ENCODE data around the gene CYP2A7.
"Not testable (repeated sequence)": the region's sequence is repeated elsewhere in the genome, so short reads cannot be mapped to it uniquely, and the experiment has no call there.

Gene CYP2A7

DNA sequence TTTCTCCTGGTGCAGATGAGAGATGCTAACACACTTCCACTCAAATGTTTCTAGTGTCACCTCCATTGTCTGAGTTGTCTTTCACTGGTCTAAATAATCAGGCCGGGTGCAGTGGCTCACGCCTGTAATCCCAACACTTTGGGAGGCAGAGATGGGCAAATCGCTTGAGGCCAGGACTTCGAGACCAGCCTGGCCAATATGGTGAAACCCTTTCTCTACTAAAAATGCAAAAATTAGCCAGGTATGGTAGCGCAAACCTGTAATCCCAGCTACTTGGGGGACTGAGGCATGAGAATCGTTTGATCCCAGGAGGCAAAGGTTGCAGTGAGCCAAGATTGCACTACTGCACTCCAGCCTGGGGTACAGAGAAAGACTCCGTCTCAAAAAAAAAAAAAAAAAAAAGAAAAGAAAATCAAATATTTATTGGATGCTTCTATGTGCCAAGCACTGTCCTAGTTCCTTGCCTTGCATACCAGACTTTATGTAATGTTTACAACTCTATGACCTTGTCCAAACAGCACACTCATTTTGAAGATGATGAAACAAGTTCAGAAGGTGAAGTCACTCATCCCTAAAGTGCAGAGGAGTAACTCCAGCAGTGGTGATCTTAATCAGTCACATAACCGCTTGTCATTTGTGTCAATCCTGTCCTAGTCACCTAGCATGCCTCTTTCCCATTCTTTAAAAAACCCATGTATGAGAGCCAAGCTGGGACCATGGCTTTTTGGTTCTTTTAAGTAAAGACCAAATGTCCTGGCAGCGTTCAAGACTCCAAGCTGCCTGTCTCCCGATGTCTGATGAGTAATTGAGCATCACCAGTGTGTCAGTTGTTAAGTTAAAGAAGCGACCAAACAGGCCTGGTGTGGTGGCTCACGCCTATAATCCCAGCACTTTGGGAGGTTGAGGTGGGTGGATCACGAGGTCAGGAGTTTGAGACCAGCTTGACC is 15.1 kb upstream of the CYP2A7 start:
- DNase-seq: not testable (repeated sequence)

DNA sequence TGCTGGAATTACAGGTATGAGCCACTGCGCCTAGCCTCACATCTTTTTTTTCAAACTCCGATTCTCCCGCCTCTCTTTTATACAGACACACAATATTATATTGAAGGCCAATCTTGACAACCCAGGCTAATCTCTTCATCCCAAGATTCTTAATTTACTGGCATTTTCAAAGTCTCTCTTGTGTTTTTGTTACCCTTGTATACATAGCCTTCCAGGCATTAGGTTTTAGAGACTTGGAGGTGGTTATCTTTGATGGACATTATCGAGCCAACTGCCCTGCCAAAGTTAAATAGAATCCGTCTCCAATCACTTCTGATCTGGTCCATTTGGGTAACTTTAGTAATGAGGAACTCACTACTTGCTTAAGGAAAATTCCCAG is 14.4 kb upstream of the CYP2A7 start:
- DNase-seq: no peak

DNA sequence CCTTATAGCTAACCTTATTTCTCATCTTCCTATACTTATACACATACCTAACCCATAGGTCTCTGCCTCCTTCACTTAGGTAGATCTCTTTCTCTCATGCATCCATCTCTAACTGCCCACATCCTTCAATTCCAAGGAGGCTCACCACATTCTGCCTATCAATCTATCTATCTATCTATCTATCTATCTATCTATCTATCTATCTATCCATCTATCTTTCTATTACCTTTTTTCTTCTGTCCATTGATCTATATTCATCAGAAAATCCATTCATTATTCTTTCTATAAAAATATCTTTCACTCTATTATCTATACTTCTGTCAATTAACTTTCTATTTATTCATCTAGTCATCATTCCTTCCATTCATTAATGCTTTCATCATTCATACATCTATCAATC is 11.1 kb upstream of the CYP2A7 start:
- DNase-seq: no peak

DNA sequence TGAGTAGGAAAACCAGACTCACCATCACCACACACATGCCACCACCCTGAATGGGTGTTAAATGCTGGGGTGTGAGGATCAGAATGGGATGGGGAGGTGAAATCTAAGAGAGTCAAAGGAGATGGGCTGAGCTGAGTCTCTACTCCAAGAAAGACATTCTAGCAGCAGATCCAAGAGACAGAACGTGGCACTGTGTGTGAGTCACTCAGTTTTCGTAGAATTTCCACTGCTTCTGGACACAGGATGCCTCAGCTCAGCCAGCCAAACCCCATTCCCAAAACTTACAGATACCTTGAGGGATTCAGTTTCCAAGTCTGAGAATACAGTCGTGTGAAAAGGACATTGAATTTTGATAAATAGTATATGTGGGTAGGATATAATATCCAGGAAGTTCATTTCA is 7.3 kb upstream of the CYP2A7 start:
- DNase-seq: no peak

DNA sequence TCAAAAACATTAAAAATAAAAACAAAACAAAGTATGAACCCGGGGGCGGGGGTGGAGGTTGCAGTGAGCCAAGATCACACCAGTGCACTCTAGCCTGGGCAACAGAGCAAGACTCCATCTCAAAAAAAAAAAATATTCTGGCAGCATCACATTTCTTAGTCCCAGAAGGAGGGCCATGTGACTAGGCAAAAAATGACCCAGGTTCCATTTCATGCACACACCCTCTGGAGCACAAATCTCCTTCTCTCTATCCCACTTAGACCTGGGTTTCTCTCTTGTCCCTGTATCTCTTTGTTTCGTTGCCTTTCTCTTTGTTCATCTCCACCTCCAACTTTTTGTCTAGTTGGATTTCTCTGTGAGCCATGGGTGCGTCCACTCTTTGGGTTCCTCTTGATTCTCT is 6.2 kb upstream of the CYP2A7 start:
- DNase-seq: no peak

DNA sequence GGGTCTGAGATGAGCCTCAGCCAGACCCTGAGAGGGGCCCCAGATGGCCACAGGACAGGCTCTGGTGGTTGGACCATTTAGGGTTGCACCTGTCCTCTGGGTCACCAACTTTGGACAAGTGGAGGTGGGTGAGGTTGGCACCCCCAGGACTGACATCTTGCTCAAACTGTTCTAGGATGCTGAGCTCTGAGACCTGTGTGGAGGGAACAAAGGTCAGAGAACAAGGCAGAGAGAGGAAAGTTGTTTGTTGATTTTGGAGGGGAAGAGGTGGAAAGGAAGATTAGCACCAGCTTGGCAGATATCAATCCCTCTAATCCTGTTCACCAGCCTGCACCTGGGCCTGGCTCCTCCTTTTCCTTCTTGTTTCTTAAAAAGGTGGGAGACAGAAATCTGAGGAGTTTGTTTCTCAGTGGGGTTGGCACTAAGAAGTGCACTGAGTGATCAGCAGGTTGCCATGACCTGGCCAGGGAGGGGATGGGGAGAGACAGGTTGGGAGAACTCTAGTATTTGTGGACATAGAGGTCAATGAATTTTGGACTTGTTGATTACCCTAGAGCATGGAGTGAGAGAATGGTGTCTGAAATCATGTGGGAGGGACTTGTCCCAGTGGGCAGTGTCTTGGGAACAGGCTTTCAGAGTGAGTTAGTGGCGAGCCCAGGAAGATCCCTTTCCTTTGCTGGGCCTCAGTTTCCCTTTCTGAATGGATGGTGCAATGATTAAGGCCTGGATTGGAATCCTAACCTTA is 2.3 kb upstream of the CYP2A7 start:
- not testable (repeated sequence) for DNase-seq

DNA sequence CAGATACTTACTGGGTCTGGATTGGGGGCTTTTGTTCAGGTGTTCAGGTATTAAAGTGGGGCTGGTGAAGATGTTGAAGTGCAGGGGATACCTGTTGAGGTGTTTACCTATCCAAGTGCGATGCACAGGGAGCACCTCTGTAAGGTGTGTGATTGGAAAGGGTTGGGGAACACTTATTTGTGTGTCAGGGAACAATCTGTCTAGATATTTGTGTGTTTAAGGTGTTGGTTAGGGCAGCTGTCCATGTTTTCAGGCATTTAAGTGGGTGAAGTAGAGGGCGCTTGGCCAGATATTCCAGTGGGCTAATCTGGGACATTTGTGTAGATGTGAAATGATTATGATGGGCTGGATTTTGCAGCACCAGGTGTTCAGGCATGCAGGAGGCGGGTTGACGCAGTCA is 2.7 kb downstream of the CYP2A7 start:
- not testable (repeated sequence) for DNase-seq

DNA sequence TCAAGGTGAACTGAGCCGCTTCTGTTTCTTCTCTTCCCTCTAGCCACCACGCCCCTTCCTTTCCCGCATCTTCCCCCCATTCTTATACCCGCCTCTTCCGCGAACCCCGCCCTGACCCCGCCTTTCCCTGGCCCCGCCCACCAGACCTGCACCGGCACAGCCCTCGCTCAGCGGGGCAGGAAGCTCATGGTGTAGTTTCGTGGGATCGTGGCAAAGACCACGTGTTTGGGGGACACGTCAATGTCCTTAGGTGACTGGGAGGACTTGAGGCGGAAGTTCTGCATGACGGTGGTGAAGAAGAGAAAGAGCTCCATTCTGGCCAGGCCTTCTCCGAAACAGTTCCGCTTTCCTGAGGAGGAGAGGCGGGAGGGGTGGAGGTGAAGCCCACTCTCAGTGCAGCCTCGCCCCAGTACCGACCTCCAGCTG is 6.5 kb downstream of the CYP2A7 start:
- not testable (repeated sequence) for DNase-seq

DNA sequence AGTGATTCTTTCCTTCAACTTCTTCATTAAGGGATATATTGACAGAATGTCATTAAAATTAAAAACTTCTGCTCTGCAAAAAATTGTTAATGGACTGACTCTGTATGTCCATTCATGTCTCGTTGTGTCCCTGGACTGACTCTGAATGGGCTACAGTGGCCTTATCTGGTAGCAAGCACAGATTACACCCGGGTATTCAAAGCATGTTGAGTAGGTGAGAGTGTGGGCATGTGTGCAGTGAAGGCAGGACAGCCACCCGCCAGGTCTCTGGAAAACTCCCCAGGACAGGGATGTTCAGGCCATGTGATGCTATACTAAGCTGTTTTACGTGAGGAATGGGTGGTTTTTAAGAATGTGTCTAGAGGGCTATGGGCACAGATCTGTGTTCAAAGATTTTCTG is 7.2 kb downstream of the CYP2A7 start:
- DNase-seq: not testable (repeated sequence)

DNA sequence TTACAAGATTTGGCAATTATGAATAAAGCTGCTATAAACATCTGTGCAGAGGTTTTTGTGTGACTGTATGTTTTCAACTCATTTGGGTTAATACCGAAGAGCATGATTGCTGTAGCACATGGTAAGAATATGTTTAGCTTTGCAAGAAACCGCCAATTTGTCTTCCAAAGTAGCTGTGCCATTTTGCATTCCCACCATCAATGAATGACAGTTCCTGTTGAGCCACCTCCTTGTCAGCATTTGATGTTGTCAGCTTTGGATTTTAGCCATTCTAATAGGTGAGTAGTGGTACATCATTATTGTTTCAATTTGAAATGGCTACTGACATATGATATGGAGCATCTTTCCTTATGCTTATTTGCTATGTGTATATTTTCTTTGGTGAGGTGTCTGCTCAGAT is 8.2 kb downstream of the CYP2A7 start:
- not testable (repeated sequence) for DNase-seq

DNA sequence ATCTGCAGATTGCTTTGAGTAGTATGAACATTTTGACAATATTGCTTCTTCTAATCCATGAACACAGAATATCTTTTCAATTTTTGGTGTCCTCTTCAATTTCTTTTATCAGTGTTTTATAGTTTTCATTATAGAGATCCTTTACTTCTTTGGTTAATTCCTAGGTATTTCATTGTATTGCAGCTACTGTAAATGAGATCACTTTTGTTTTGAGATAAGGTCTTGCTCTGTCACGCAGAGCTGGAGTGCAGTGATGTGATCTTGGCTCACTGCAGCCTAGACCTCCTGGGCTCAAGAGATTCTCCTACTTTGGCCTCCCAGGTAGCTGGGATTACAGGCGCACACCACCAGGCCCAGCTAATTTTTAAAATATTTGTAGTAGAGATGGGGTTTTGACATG is 9.8 kb downstream of the CYP2A7 start:
- DNase-seq: no peak

DNA sequence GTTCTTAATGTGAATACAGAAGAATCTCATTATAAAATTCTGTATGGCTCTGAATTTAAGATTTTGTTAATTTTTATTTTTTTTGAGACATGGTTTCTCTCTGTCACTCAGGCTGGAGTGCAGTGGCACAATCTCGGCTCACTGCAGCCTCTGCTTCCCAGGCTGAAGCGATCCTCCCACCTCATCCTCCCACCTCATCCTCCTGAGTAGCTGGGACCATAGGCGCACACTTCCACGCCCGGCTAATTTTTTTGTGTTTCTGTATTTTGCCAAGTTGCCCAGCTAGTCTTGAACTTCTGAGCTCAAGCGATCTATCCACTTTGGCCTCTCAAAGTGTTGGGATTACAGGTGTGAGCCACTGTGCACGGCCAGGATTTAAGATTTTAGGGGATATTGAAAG is 14.3 kb downstream of the CYP2A7 start:
- no peak for DNase-seq

DNA sequence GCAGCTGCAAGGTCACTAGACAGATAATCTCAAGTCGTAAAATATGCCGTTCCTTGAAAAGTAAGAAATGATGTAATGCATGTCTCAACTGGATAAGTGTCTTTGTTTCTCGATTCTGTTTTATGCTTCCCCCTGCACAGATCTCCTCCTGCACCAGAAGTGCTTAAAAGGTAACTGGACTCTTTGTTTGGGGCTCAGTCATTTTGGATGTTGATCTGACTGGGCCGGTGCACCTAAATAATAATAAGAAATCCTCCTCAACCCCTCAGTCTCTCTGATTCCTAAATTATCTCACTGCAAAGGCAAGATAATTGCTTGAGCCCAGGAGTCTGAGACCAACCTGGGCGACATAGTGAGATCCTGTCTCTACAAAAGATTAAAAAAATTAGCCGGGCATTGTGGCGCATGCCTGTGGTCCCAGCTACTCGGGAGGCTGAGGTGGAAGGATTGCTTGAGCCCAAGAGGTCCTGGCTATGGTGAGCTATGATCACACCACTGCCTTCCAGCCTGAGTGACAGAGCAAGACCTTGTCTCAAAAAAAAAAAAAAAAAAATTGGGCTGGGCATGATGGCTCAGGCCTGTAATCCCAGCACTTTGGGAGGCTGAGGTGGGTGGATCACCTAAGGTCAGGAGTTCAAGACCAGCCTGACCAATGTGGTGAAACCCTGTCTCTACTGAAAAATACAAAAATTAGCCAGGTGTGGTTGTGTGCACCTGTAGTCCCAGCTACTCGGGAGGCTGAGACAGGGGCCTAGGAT is 17.1 kb downstream of the CYP2A7 start:
- DNase-seq: not testable (repeated sequence)

DNA sequence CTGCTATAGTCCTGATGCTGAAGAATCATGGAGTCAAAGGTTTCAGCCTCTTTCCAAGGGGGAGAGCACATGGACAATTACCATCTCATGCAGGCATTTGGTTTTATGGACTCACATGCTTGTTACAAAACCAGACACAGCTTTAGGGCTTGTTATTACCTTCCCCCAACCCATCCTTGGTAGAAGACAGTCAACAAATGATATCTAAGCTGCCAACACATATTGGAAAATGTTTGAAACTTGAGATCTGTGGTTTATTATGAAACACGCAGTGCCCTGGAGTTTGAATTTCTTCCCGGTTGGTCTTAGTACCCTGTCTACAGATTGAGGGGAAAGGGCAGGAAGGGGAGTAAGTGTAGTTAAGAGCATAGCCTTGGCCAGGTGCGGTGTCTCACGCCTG is 19.2 kb downstream of the CYP2A7 start:
- no peak for DNase-seq

DNA sequence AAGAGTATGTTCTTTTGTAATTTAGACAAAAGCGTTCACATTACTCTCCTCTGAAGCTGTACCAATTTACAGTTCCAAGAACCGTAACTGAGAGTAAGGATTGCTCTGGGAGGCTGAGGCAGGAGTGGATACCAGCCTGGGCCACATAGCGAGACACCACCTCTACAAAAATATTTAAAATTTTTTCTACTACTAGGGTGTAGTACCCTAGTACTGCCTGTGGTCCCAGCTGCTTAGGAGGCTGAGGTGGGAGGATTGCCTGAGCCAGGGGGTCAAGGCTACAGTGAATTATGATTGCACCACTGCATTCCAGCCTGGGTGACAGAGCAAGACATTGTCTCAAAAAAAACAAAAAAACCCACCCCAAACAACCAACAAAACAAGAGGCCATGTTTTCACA is 19.7 kb downstream of the CYP2A7 start:
- DNase-seq: no peak

DNA sequence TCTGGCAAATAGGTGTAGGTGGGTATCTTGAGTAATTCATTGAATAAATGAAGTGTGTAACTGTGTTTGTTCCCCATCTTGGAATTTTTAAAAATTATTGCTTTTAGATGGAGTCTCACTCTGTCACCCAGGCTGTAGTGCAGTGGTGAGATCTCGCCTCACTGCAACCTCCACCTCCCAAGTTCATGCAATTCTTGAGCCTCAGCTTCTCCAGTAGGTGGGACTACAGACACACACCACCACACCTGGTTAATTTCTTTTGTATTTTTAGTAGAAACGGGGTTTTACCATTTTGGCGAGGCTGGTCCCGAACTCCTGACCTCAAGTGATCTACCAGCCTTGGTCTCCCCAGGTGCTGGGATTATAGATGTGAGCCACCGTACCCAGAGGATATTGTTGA is 23.9 kb downstream of the CYP2A7 start:
- no peak for DNase-seq

DNA sequence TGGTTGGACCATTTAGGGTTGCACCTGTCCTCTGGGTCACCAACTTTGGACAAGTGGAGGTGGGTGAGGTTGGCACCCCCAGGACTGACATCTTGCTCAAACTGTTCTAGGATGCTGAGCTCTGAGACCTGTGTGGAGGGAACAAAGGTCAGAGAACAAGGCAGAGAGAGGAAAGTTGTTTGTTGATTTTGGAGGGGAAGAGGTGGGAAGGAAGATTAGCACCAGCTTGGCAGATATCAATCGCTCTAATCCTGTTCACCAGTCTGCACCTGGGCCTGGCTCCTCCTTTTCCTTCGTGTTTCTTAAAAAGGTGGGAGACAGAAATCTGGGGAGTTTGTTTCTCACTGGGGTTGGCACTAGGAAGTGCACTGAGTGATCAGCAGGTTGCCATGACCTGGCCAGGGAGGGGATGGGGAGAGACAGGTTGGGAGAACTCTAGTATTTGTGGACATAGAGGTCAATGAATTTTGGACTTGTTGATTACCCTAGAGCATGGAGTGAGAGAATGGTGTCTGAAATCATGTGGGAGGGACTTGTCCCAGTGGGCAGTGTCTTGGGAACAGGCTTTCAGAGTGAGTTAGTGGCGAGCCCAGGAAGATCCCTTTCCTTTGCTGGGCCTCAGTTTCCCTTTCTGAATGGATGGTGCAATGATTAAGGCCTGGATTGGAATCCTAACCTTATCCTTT is 29.4 kb downstream of the CYP2A7 start:
- not testable (repeated sequence) for DNase-seq

DNA sequence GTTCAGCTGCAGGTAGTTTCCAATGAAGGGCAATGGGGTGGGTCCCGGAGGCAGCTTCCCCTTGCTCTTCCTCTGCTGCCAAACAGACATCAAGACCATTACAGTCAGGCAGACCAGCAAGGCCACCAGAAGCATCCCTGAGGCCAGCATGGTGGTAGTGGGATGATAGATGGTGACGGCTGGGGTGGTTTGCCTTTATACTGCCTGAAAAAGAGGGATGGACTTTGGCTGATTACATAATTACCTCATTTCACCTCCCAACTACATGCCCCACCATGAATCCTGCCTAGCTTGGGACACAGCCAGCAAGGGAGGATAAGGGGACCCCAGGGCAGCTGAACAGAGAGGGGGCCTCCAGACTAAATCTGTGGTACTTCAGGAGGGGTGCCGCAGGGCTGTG is 31.8 kb downstream of the CYP2A7 start, which contains the start of gene CYP2A6:
Gene CYP2A6 (minus strand): TSS at position 171 of the 400 bp plus-strand sequence. CDS start 21 bp downstream, at position 150.
- not testable (repeated sequence) for DNase-seq

DNA sequence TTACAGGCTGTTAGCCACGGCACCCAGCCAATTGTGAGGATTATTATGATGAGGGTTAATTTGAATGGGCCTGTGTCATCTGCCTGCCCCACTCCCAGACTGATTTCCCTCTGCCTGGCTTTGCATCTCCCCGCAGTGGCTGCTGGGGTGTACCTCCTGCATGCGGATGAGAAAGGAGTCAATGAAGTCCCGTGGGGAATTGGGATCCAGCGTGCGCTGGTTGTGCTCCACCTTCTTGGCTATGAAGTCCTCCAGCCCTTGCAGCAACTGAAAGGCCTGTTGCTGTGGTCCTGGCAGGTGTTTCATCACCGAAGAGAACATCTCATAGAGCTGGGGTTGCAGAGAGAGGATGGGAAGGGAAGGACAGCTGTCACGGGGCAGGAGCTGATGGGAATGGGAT is 35.3 kb downstream of the CYP2A7 start:
- not testable (repeated sequence) for DNase-seq

DNA sequence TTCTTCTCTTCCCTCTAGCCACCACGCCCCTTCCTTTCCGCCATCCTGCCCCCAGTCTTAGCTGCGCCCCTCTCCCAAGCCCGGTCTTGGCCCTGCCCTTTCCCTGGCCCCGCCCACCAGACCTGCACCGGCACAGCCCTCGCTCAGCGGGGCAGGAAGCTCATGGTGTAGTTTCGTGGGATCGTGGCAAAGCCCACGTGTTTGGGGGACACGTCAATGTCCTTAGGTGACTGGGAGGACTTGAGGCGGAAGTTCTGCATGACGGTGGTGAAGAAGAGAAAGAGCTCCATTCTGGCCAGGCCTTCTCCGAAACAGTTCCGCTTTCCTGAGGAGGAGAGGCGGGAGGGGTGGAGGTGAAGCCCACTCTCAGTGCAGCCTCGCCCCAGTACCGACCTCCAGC is 38.4 kb downstream of the CYP2A7 start:
- DNase-seq: not testable (repeated sequence)

DNA sequence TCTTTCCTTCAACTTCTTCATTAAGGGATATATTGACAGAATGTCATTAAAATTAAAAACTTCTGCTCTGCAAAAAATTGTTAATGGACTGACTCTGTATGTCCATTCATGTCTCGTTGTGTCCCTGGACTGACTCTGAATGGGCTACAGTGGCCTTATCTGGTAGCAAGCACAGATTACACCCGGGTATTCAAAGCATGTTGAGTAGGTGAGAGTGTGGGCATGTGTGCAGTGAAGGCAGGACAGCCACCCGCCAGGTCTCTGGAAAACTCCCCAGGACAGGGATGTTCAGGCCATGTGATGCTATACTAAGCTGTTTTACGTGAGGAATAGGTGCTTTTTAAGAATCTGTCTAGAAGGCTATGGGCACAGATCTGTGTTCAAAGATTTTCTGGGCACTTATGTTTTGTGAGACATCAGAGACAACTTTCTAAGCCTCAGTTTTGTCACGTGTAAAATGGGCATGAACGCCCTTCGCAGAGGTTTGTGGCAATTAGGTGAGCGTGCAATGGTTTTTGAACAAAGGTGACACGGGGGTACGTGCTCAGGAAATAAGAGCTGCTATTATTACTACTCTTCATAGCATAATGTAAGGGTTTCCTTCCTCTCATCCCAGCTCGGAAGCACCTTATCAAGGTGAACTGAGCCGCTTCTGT is 38.9 kb downstream of the CYP2A7 start:
- not testable (repeated sequence) for DNase-seq

DNA sequence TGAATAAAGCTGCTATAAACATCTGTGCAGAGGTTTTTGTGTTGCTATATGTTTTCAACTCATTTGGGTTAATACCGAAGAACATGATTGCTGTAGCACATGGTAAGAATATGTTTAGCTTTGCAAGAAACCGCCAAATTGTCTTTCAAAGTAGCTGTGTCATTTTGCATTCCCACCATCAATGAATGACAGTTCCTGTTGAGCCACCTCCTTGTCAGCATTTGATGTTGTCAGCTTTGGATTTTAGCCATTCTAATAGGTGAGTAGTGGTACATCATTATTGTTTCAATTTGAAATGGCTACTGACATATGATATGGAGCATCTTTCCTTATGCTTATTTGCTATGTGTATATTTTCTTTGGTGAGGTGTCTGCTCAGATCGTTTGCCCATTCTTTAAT is 40.0 kb downstream of the CYP2A7 start:
- not testable (repeated sequence) for DNase-seq
